Upper lobe of left lung (tissue), 6 donors: ENCODE results near the gene CCDC195. TPM values are rescaled to one million over a fixed set of nuclear protein-coding genes. Genes with fewer than 3 reads are reported as not detected.

Source experiments
- ATAC-seq, 2 donors: fragments of 200-7000 bp; cut with Tn5 transposase; one replicate each; pipeline ENCODE4 v1.9.1; 2022; ENCODE audit warnings: mild to moderate bottlenecking in 2 of 2, moderate library complexity in 2 of 2; ENCODE audit not compliant: low FRiP score in 2 of 2
- DNase-seq, 2 donors: peaks; one replicate each; pipeline ENCODE4 v3.0.0-alpha.2; 2019 to 2020
- H3K27ac ChIP-seq, 4 donors: fragments of 200-600 bp; sonication (generic); one replicate each; pipeline ENCODE4 v1.5.1; 2016 to 2019
- H3K27me3 ChIP-seq, 4 donors: fragments of 200-600 bp; sonication (generic); one replicate each; pipeline ENCODE4 v1.5.1; 2017 to 2019
- H3K36me3 ChIP-seq, 4 donors: fragments of 200-600 bp; sonication (generic); one replicate each; pipeline ENCODE4 v1.5.1; 2016 to 2019
- H3K4me1 ChIP-seq, 4 donors: fragments of 200-600 bp; sonication (generic); one replicate each; pipeline ENCODE4 v1.5.1; 2018 to 2019
- H3K4me3 ChIP-seq, 4 donors: fragments of 200-600 bp; sonication (generic); one replicate each; pipeline ENCODE4 v1.5.1; 2017 to 2019; ENCODE audit warnings: mild to moderate bottlenecking in 2 of 4, moderate library complexity in 1 of 4
- H3K9me3 ChIP-seq, 4 donors: fragments of 200-600 bp; sonication (generic); one replicate each; pipeline ENCODE4 v1.5.1; 2018 to 2019
- CTCF ChIP-seq, 6 experiments: fragments of 450-650 bp in 4 of 6; fragments of 200-600 bp in 2 of 6; sonication (generic) in 2 of 6; IDR thresholded peaks; one replicate each; pipeline ENCODE4 v1.5.1; 2016 to 2019; ENCODE audit warnings: antibody characterized with exemption in 6 of 6
- EP300 ChIP-seq, 4 donors: sonication (generic); formaldehyde crosslinking; IDR thresholded peaks; one replicate each; pipeline ENCODE4 v1.5.1; 2017; ENCODE audit warnings: antibody characterized with exemption in 4 of 4, control low read depth in 2 of 4
- POLR2A ChIP-seq, 4 donors: fragments of 450-650 bp; IDR thresholded peaks; one replicate each; pipeline ENCODE4 v1.5.1; 2016 to 2017; ENCODE audit warnings: antibody characterized with exemption in 4 of 4, mild to moderate bottlenecking in 2 of 4
- POLR2AphosphoS5 ChIP-seq, 2 donors: sonication (generic); formaldehyde crosslinking; IDR thresholded peaks; one replicate each; pipeline ENCODE4 v1.5.1; 2017; ENCODE audit warnings: antibody characterized with exemption in 2 of 2
- WGBS, 2 donors: methylation state at CpG; one replicate each; pipeline ENCODE4 v1.1.5; 2017 to 2018; 5-methylcytosine and 5-hydroxymethylcytosine counted together
- total RNA-seq, 6 donors: library from RNA; depleted of rRNA in 4 of 6; stranded (reverse); fragments of >200 nt in 4 of 6; gene quantifications; one replicate each; pipeline versions ENCODE4 v1.1.0 to v1.2.1, GENCODE V29; 2016 to 2021
- donor health status: DM: no; HTN: no; CAD: no; lungs with moderate emphysema.
- donor health status: DM: no; HTN: yes; CAD: no; lungs with severe emphysema.

Gene CCDC195
- total RNA-seq, 6 donors from 2014 or later, result not detected

GRCh38 chr2:224687156-224687555, 29.0 kb downstream of the CCDC195 start:
- no peaks in the 10 kb centered on the region for H3K27me3 ChIP-seq
- H3K36me3 ChIP-seq, result no peaks in the 10 kb centered on the region
- WGBS, 2 donors, result 78 to 90% methylated on average over 4 of the region's 4 CpGs
- H3K4me1 ChIP-seq, result no peaks in the 10 kb centered on the region
- ATAC-seq (no peak), DNase-seq (no peak)
- H3K27ac ChIP-seq, result no peak overlapping the region
- no peaks in the 10 kb centered on the region for H3K9me3 ChIP-seq
- no peak for TF ChIP-seq EP300 (IDR thresholded peaks at IDR 0.05)
- TF ChIP-seq POLR2A (IDR thresholded peaks at IDR 0.05), result no peak
- TF ChIP-seq CTCF (IDR thresholded peaks at IDR 0.05), result no peak
- no peak for TF ChIP-seq POLR2AphosphoS5 (IDR thresholded peaks at IDR 0.05)
- H3K4me3 ChIP-seq, result no peak overlapping the region

- Histone ChIP-seq H3K4me1 (no peaks in the 10 kb centered on the region), H3K4me3 (no peak overlapping the region), H3K36me3 (no peaks in the 10 kb centered on the region), H3K9me3 (no peaks in the 10 kb centered on the region), H3K27me3 (no peaks in the 10 kb centered on the region), H3K27ac (no peak overlapping the region)
- ATAC-seq (no peak), DNase-seq (no peak)
- TF ChIP-seq CTCF (IDR thresholded peaks at IDR 0.05) (no peak), POLR2A (IDR thresholded peaks at IDR 0.05) (no peak), EP300 (IDR thresholded peaks at IDR 0.05) (no peak), POLR2AphosphoS5 (IDR thresholded peaks at IDR 0.05) (no peak)
These were observed 31.0 kb downstream of the CCDC195 start for GRCh38 chr2:224685121-224685520.

GRCh38 chr2:224682134-224682533, 34.0 kb downstream of the CCDC195 start:
- H3K36me3 ChIP-seq, result no peaks in the 10 kb centered on the region
- H3K4me3 ChIP-seq, result no peak overlapping the region
- no peaks in the 10 kb centered on the region for H3K4me1 ChIP-seq
- ATAC-seq, result no peak
- 44 to 54% methylated on average over 1 of the region's 1 CpG for WGBS, 2 donors
- DNase-seq, result no peak
- TF ChIP-seq POLR2A (IDR thresholded peaks at IDR 0.05), result no peak
- H3K27me3 ChIP-seq, result no peaks in the 10 kb centered on the region
- H3K27ac ChIP-seq, result no peak overlapping the region
- no peaks in the 10 kb centered on the region for H3K9me3 ChIP-seq

GRCh38 chr2:224671731-224672130, 44.4 kb downstream of the CCDC195 start:
- H3K27ac ChIP-seq, result no peak overlapping the region

GRCh38 chr2:224670203-224670602, 46.0 kb downstream of the CCDC195 start:
- 87 to 88% methylated on average over 1 of the region's 1 CpG for WGBS, 2 donors
- no peaks in the 10 kb centered on the region for H3K4me1 ChIP-seq
- TF ChIP-seq POLR2AphosphoS5 (IDR thresholded peaks at IDR 0.05) (no peak), CTCF (IDR thresholded peaks at IDR 0.05) (no peak), POLR2A (IDR thresholded peaks at IDR 0.05) (no peak), EP300 (IDR thresholded peaks at IDR 0.05) (no peak)
- H3K9me3 ChIP-seq, result no peaks in the 10 kb centered on the region
- no peak for ATAC-seq
- no peak overlapping the region for H3K27ac ChIP-seq
- DNase-seq, result no peak
- H3K36me3 ChIP-seq, result no peaks in the 10 kb centered on the region
- no peaks in the 10 kb centered on the region for H3K27me3 ChIP-seq
- H3K4me3 ChIP-seq, result no peak overlapping the region

More at GRCh38 chr2:224671731-224672130, 44.4 kb downstream of the CCDC195 start:
- 57 to 62% methylated on average over 1 of the region's 1 CpG for WGBS, 2 donors
- no peak for DNase-seq
- no peaks in the 10 kb centered on the region for H3K4me1 ChIP-seq
- TF ChIP-seq POLR2A (IDR thresholded peaks at IDR 0.05), result no peak
- no peak for TF ChIP-seq POLR2AphosphoS5 (IDR thresholded peaks at IDR 0.05)
- TF ChIP-seq EP300 (IDR thresholded peaks at IDR 0.05), result no peak
- no peak for TF ChIP-seq CTCF (IDR thresholded peaks at IDR 0.05)
- H3K9me3 ChIP-seq, result no peaks in the 10 kb centered on the region
- H3K27me3 ChIP-seq, result no peaks in the 10 kb centered on the region
- ATAC-seq, result no peak
- no peaks in the 10 kb centered on the region for H3K36me3 ChIP-seq
- H3K4me3 ChIP-seq, result no peak overlapping the region
